ENCODE data around the gene RDH13.

The RDH13 gene

DNA sequence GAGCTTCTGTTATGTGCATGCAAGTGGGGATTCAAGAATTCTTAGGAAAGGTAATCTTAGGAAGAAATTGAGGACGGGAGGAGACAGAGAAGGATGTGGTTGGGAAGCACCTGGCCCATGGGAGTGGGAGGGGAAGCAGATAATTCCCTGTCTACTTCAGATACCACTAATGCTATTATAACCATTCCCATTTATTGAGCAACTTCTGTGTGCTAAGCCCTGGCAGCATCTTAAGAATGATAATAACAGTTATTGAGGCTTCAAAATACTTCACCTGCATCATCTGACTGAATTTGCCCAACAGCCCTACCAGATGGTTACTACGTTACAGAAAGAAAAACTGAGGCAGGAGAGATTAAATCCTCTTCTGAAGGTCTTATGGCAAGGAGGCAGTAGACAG is 14.2 kb upstream of the RDH13 start:
- Histone ChIP-seq H3K79me2 (ENCODE audit: insufficient read depth, low read length) (no peaks in the 10 kb centered on the region), H4K20me1 (ENCODE audit: insufficient read depth, low read length, poor library complexity, severe bottlenecking) (no peaks in the 10 kb centered on the region), H3K9ac (ENCODE audit: low read depth, low read length, poor library complexity, severe bottlenecking) (no peak overlapping the region), H3K27me3 (ENCODE audit: insufficient read depth, low read length, poor library complexity, severe bottlenecking) (no peaks in the 10 kb centered on the region), H3K4me2 (ENCODE audit: low read depth, low read length, poor library complexity, severe bottlenecking) (no peak overlapping the region), H3K36me3 (ENCODE audit: insufficient read depth, low read length) (no peaks in the 10 kb centered on the region), H2AFZ (ENCODE audit: low read length) (no peak overlapping the region), H3K9me2 (replicated peaks; ENCODE audit: low read depth, low read length) (no peaks in the 10 kb centered on the region), H3K4me1 (ENCODE audit: insufficient read depth, low read length, poor library complexity, severe bottlenecking) (no peaks in the 10 kb centered on the region), H3K9me3 (ENCODE audit: insufficient read depth, low read depth, low read length) (no peaks in the 10 kb centered on the region), H3F3A (ENCODE audit: low read depth) (no peaks in the 10 kb centered on the region), H3K4me3 (ENCODE audit: low read length, poor library complexity, severe bottlenecking) (no peak overlapping the region)
- TF ChIP-seq EZH2phosphoT487 (IDR thresholded peaks at IDR 0.05; ENCODE audit: borderline replicate concordance), result no peak
- no peak for TF ChIP-seq CTCF (conservative IDR thresholded peaks at IDR 0.05; ENCODE audit: low read length)

- H3K4me1 ChIP-seq (ENCODE audit: insufficient read depth, low read length, poor library complexity, severe bottlenecking), result peaks cover 7% of the 10 kb centered on the region
- H4K20me1 ChIP-seq (ENCODE audit: insufficient read depth, low read length, poor library complexity, severe bottlenecking), result no peaks in the 10 kb centered on the region
- no peak overlapping the region for H3K4me2 ChIP-seq (ENCODE audit: low read depth, low read length, poor library complexity, severe bottlenecking)
- H2AFZ ChIP-seq (ENCODE audit: low read length), result no peak overlapping the region
- no peaks in the 10 kb centered on the region for H3K9me3 ChIP-seq (ENCODE audit: insufficient read depth, low read depth, low read length)
- no peaks in the 10 kb centered on the region for H3K9me2 ChIP-seq (replicated peaks; ENCODE audit: low read depth, low read length)
- no peaks in the 10 kb centered on the region for H3K36me3 ChIP-seq (ENCODE audit: insufficient read depth, low read length)
- H3F3A ChIP-seq (ENCODE audit: low read depth), result no peaks in the 10 kb centered on the region
- no peaks in the 10 kb centered on the region for H3K79me2 ChIP-seq (ENCODE audit: insufficient read depth, low read length)
- TF ChIP-seq CTCF (conservative IDR thresholded peaks at IDR 0.05; ENCODE audit: low read length) (no peak), EZH2phosphoT487 (IDR thresholded peaks at IDR 0.05; ENCODE audit: borderline replicate concordance) (no peak)
- H3K9ac ChIP-seq (ENCODE audit: low read depth, low read length, poor library complexity, severe bottlenecking), result no peak overlapping the region
- no peak overlapping the region for H3K4me3 ChIP-seq (ENCODE audit: low read length, poor library complexity, severe bottlenecking)
- no peaks in the 10 kb centered on the region for H3K27me3 ChIP-seq (ENCODE audit: insufficient read depth, low read length, poor library complexity, severe bottlenecking)
Measured at GRCh38 chr19:55076321-55076720, 13.4 kb upstream of the RDH13 start.

GRCh38 chr19:55075371-55075998 is 12.5 kb upstream of the RDH13 start, which contains the start of gene EPS8L1:
EPS8L1 (plus strand) TSS chr19:55075869; CDS start chr19:55076445, 576 bp downstream.
- H3K9ac ChIP-seq (ENCODE audit: low read depth, low read length, poor library complexity, severe bottlenecking), result no peak within 1 kb of the TSS
- H3F3A ChIP-seq (ENCODE audit: low read depth), result no peaks in the 10 kb centered on the region
- no peaks in the 10 kb centered on the region for H3K36me3 ChIP-seq (ENCODE audit: insufficient read depth, low read length)
- H3K4me2 ChIP-seq (ENCODE audit: low read depth, low read length, poor library complexity, severe bottlenecking), result no peak within 1 kb of the TSS
- H4K20me1 ChIP-seq (ENCODE audit: insufficient read depth, low read length, poor library complexity, severe bottlenecking), result no peaks in the 10 kb centered on the region
- H3K9me3 ChIP-seq (ENCODE audit: insufficient read depth, low read depth, low read length), result no peaks in the 10 kb centered on the region
- no peak within 1 kb of the TSS for H3K4me3 ChIP-seq (ENCODE audit: low read length, poor library complexity, severe bottlenecking)
- H3K27me3 ChIP-seq (ENCODE audit: insufficient read depth, low read length, poor library complexity, severe bottlenecking), result no peaks in the 10 kb centered on the region
- no peaks in the 10 kb centered on the region for H3K9me2 ChIP-seq (replicated peaks; ENCODE audit: low read depth, low read length)
- H3K4me1 ChIP-seq (ENCODE audit: insufficient read depth, low read length, poor library complexity, severe bottlenecking), result peaks cover 10% of the 10 kb centered on the region
- TF ChIP-seq EZH2phosphoT487 (IDR thresholded peaks at IDR 0.05; ENCODE audit: borderline replicate concordance) (no peak), CTCF (conservative IDR thresholded peaks at IDR 0.05; ENCODE audit: low read length) (no peak)
- H2AFZ ChIP-seq (ENCODE audit: low read length), result no peak within 1 kb of the TSS
- no peaks in the 10 kb centered on the region for H3K79me2 ChIP-seq (ENCODE audit: insufficient read depth, low read length)
